Hepatocyte (in vitro differentiated cells): ENCODE data around the gene LRRC66.

Experiments used
- CTCF ChIP-seq: fragments of 200-600 bp; sonication (generic); IDR thresholded peaks from 2 replicates; pipeline ENCODE4 v1.5.1; 2016; ENCODE audit warnings: antibody characterized with exemption, mild to moderate bottlenecking; ENCODE audit not compliant: poor library complexity
- EZH2phosphoT487 ChIP-seq: fragments of 200-600 bp; sonication (generic); IDR thresholded peaks from one replicate; pipeline ENCODE4 v1.6.1; 2018; ENCODE audit warnings: antibody characterized with exemption, mild to moderate bottlenecking, low read depth, moderate library complexity; ENCODE audit not compliant: unreplicated experiment, severe bottlenecking

- TF ChIP-seq EZH2phosphoT487 (no peak), CTCF (no peak)
Observed at GRCh38 chr4:52006887-52007286, 13.3 kb downstream of the LRRC66 start.
